ENCODE data around the gene MAL.

Gene MAL

DNA sequence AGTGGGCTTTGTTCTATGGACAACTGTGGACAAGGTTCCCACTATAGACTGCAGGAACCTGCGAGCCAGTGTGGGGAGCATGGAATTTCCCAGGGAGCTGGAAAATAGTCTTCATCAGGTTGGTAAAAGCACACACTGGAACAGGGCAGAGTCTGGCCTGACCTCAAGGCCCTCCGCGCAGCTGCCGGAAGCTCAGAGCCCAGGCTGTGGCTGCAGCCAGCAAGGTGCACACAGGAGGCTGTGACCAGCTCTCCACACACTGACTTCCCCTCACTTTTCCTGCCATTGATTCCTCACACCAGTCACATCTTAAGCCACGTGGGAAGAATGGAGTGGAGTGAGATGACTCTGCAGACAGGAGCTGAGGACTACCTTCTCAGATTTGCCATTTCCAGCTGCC lies 19.1 kb downstream of the MAL start:
- no peak for FAIRE-seq
- DNase-seq (ENCODE audit: insufficient read length, low spot score) = no peak

DNA sequence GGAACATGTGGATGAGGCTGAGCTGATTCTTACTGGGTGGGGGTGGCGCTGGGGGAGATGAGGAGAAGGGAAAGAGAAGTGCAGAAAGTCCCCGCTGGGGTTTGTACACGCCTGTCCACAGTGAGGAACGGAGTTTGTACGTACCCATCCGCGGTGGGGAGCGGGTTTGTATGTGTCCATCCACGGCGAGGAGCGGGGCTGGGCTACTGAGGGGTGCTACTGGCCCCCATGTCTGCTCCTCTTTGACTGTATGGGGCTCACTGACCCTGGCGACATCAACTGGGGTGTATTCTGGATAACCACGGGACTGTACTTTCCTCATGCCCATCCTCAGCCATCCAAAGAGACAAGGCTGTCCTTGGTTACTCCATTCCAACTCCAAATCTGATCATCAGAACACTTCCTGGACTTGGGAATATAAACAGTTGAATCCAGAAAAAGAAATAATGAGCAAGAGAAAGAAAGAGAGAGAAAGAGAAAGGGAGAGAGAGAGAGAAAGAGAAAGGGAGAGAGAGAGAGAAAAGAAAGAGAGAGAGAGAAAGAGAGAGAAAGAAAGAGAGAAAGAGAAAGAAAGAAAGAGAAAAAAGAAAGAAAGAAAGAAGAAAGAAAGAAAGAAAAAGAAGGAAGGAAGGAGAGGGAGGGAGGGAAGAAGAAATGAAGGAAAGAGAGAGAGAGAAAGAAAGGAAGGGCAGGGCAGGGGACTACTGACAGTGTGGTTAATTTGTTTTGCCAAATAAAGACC lies 21.0 kb downstream of the MAL start:
- FAIRE-seq (no peak), DNase-seq (ENCODE audit: insufficient read length, low spot score) (no peak)

DNA sequence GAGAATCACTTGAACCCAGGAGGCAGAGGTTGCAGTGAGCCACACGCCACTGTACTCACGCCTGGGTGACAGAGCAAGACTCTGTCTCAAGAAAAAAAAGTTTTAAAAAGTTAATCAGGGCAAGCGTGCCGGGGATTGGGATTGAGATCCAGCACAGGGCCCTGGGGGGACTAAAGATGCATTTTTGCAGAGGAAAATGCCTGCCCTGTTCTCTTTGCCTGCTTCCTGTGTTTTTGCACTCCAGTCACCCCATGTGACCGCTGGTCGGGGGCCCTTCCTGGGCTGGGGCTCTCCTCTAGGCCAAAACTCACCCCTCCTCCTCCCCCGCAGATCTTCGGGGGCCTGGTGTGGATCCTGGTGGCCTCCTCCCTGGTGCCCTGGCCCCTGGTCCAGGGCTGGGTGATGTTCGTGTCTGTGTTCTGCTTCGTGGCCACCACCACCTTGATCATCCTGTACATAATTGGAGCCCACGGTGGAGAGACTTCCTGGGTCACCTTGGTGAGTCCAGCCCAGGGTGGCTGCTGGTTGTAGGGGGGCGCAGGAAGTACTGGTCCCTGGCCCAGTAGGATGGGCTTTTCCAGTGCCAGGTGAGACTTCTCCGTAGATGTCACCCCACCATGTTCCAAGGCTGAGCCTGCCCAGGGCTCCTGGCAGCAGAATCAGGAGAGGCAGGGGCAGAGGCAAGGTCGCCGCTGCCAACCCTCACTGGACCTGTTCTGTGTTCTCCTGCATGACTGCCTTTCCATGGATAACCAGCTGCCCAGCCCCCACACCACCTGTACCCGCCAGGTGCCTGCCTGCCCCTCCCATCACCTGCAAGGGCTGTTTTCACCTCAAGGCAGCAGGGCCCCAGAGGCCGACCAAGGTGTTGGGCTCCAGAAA lies 22.4 kb downstream of the MAL start:
- FAIRE-seq = no peak

DNA sequence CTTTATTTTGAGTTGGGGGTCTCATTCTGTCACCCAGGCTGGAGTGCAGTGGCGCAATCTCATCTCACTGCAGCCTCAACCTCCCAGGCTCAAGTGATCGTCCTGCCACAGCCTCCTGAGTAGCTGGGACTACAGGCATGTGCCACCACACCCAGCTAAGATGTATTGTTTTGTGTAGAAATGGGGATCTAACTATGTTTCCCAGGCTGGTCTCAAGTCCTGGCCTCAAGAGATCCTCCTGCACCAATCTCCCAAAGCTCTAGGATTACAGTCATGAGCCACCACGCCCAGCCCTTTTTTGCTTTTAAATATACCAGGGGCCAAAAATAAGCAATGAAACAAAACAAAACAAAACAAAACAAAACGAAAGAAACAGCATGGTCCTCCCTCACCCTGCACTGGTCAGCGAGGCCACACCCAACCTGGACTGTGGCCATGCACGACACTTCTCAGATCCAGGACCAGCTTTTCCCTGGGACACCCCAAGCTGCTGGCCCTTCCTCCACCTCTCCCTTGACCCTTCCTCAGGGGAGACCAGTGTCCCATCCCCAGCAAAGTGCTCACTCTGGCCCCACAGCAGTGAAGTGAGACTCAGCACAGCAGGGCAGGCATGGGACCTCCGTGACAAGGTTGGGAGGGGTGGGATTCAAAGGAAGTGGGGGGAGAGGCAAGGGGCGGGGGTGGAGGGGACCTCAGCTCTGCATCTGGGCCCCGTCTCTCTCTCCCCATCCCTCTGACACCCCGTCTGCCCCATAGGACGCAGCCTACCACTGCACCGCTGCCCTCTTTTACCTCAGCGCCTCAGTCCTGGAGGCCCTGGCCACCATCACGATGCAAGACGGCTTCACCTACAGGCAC lies 23.5 kb downstream of the MAL start:
- DNase-seq (ENCODE audit: insufficient read length, low spot score) (no peak), FAIRE-seq (no peak)

More for the DNA sequence above, 22.4 kb downstream of the MAL start:
- DNase-seq (ENCODE audit: insufficient read length, low spot score) = no peak

DNA sequence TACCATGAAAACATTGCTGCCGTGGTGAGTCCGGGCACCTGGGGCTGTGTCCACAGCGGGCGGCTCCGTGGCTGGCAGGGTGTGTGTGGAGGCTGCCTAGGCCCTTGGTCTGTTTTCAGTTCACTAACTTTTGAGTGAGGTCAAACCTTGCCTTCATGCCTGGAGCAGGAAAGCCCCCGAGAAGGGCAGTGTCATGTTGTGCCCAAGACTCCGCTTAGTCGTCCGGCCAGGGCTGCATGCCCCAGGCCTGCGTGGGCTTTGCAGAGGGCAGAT lies 24.1 kb downstream of the MAL start:
- no peak for DNase-seq (ENCODE audit: insufficient read length, low spot score)
- no peak for FAIRE-seq

DNA sequence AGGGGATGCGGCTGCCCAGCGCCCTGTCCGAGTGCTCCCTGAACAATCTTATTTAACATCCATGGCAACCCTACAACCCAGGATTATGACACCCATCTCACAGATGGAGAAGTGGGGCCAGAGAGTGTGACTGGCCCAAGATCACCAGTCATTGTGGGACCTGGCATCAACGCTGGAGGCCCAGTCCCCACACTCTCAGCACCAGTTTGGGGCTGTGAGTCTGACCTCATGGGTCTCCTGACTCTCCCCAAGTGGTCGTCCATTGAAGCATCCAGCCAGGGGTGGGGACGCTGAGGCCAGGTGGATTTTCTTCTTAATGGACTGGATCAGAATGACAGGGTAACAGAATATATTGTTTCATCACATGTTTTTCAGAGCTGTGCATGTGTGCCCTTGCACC lies 24.5 kb downstream of the MAL start:
- DNase-seq (ENCODE audit: insufficient read length, low spot score) (no peak), FAIRE-seq (no peak)

DNA sequence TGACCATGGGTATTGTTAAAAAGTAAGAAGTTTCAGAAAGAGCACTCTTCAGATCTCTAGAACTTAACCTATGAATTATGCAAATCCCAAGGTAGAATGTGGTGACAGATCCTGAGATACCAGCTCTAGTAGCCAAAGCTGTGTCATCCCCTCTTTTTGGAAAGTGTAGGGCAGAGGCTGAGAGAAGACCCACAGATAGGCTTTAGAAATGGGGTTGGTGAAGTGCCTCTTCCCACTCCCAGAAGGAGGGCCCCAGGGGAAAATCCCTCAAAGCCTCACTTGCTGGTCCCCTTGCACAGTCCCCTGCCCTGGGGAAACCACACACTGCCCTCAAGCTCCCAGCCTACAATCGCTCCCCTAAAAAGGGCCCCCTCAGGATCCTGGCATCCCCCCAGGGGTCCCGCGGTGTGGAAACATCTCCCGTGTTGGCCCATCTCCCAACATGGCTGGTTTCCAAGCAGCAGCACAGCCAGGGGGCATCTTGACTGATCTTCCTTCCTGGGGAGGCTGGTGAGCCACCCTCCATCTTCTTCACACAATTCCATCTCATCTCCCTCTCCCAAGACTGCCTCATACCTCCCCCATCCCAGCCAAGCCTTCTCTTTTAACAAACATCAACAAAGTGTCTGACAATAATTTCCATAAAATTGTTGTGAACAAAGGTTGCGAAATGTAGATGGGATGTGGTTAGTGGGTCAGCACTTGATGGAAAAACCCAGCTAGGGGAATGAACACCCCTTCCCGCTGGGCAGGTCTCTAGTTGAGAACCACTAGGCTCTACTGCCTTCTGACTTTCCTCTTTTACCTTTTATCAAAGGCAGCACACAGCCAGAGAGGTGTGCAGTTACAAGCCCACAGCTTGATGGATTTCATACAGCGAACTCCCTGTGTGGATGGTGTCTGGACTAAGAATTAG lies 25.1 kb downstream of the MAL start:
- DNase-seq (ENCODE audit: insufficient read length, low spot score) = no peak
- no peak for FAIRE-seq

DNA sequence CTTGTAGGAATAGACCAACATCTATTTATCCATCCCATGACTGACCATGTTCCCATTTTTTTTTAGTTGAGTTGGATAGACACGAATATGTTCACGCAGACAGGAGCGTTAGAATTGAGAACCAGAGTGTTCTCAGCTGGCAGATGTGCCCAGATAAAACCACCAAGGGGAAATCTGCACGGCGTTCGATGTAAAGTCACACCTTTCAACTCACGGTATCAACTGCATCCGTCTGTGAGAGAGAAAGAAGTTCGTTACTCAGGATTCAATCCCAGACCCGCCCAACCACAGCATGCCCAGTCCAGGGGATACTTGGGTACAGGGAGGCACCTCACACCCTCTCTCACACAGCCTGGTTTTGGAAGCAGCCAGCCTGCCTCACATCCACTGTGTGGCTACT lies 26.1 kb downstream of the MAL start:
- FAIRE-seq = no peak
- no peak for DNase-seq (ENCODE audit: insufficient read length, low spot score)

DNA sequence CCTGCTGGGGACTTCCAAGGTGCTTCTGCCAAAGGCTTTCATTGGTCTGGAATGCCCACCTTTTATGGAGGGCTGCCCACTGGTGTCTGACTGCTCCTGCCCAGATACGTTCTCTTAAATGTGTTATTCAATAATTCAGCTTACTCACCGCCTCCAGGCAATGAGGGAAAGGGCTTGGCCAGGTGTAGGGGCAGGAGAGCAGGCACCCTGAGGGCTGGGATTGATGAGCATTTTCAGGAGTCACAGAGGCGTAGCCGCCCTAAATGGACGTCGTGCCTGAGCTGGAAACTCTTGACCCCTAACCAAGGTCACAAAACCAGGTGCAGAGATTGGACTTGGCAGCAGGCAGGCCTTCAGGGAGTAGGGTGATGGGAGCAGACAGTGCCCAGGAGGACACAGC lies 26.8 kb downstream of the MAL start:
- DNase-seq (ENCODE audit: insufficient read length, low spot score) = no peak
- FAIRE-seq = no peak

DNA sequence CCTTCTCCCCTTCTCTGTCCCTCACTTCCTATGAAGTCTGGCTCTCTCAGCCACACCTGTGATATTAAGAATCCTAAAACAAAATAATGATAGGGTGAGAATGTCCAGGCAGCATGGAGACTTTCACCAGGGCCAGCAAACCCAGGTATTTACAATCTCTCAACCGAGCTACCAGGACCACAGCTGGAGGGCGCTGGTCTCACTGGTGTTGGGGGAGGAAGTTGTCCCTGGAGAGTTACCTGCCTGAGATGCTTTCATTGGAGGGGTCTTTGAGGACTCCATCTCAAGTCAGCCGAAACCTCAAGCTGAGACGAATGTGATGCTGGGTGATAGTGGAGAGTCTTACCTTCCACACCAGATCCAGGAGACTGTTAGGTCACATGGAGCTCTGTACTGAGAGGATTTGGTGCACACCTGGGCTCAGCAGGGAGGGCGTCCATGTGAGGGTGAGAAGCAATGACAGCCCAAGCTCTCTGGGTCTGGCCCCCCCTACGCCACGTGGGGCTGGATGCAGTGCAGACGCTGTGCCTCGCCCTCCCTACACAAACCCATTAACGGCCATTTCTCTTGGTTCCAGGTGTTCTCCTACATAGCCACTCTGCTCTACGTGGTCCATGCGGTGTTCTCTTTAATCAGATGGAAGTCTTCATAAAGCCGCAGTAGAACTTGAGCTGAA lies 27.4 kb downstream of the MAL start:
- FAIRE-seq = no peak
- DNase-seq (ENCODE audit: insufficient read length, low spot score) = no peak

DNA sequence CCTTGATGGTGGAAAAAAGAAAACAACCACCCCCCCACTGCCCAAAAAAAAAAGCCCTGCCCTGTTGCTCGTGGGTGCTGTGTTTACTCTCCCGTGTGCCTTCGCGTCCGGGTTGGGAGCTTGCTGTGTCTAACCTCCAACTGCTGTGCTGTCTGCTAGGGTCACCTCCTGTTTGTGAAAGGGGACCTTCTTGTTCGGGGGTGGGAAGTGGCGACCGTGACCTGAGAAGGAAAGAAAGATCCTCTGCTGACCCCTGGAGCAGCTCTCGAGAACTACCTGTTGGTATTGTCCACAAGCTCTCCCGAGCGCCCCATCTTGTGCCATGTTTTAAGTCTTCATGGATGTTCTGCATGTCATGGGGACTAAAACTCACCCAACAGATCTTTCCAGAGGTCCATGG lies 28.0 kb downstream of the MAL start:
- DNase-seq (ENCODE audit: insufficient read length, low spot score) (no peak), FAIRE-seq (no peak)

DNA sequence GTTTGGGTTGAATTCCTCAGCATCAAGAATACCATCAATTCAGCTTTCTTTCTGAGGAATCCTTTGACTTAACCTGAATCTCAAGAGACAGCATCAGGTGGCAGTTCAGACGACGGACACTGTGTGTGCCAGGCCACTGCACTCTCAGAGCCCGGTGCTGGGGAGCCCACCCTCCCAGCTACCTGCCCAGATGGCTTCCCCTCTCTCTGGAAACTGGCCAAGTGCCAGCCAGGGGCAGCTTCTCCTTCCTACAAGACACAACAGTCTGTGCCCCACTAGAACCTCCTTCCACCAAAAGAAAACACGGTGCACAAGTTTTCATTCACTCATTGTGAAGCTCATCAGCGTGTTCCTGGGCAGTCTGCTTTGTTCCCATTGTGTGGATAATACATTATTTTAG lies 28.5 kb downstream of the MAL start:
- no peak for FAIRE-seq
- DNase-seq (ENCODE audit: insufficient read length, low spot score) = no peak

DNA sequence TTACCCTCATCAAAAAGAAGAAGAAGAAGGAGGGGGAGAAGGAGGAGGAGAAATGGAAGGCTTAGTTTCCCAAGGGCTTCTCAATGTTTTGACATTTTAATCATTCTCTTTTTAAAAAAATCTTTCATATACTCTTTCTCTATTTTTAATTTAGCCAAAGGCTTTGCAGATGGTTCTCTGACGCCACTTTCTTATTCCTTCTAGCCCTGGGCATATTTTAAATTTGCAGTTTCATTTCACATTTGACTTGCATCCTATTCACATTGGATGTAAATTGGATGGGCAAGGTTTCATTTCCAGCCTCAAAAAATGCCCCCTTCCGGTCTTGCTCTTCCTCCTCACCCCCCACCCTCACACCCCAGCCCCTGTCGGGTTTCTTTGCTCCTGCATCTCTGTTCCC lies 29.8 kb downstream of the MAL start:
- FAIRE-seq (no peak), DNase-seq (ENCODE audit: insufficient read length, low spot score) (no peak)

DNA sequence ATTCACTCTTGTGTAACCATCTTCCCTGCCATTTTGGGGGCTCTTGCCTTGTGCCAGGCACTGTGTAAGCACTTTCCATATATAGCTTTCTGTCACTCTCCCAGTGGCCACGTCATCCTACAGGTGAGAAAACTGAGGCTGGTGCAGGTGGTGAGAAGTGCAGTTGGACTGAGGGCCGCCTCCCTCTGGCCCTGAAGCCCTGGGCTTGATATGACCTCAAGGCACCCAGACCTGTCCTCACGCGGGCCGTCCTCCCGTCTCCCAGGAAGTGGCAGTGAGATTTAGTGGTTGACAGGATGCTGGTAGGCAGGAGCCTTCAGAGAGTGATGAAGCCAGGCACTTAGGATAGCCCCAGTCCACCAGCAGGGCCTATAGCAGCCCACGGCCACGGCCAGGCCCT lies 30.5 kb downstream of the MAL start:
- FAIRE-seq = no peak

DNA sequence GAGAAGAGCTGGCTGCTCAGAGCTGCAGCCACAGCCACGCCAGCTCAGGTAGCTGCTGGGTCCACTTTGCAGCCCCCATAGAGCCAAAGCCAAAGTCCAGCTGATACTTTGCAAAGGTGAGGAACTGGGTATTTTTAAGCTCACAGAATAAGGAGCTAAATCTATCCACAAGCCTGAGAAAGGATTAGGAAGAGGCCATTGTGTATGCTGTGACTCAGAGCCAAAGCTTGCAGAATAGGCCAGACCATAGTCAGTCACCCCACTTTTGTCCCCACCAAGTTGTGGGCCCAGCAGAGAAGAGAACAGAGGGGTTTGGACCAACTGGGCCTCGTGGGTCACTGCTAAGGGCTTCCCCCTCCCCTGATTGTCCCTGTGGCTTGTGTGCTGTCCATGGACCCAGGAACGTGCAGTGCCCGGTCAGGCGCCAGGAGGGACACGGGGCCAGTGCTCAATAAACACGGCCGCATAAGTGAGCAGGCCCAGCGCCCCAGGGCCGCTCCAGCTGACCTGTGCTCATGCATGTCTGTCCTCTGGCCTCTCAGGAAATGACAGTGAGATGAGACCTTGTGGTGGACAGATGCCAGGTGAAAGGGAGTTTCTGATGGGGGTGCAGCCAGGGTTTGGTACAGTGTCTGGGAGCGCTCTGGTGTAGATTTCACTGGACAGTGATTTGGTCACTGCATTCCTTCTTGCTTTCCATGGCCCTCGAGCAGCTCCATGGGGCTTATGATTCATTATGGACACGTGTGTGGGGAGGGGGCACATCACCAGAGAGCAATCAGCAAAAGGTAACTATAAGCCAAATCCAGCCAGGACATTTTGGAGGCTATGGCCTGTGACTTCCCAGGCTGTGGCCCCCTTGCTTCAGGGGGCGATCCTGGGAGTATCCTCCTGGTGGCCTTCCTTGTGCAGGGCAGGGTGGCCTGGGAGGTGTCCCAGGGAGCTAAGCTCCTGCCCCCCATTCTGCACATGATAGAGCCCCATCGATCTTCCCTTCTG lies 31.3 kb downstream of the MAL start:
- FAIRE-seq (no peak), DNase-seq (ENCODE audit: insufficient read length, low spot score) (no peak)

More for the DNA sequence above, 30.5 kb downstream of the MAL start:
- no peak for DNase-seq (ENCODE audit: insufficient read length, low spot score)

DNA sequence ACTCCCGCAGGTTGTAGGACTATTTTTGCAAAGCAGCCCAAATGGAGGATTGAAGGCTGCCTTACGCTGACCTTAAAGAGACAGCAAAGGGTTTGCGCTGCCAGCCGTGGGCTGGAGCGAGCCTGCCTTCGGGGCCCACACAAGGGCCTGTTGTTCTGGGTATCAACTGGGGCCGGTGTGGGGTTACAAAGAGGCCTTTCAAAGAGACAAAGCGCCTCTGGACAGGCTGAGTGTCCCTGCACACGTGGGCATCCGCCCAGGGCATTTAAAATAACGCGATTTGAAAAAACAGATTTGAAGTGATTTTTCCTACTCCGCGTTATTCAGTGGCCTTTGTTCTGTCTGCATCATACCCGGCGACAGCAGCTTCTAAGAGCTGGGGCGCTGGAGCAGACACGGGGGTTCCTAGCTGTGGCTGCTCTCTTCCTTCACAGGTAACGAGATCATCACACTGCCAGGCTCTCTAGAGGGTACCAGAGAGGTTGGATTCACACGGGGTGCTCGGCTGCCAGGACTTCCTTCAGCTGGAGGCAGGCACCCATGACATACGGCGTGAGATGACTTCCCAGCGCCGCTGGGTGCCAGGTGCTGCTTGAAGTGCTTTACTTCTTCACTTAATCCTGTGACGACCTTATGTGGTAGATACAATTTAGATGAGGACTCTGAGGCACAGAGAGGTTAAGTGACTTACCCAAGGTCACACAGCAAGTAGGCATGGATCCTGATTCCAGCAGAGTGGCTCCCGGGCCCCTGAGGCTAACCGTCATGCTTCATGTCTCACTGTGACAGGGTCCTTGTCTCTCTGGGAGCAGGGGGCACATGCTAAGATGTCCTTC lies 32.2 kb downstream of the MAL start:
- DNase-seq (ENCODE audit: insufficient read length, low spot score) = no peak
- no peak for FAIRE-seq

DNA sequence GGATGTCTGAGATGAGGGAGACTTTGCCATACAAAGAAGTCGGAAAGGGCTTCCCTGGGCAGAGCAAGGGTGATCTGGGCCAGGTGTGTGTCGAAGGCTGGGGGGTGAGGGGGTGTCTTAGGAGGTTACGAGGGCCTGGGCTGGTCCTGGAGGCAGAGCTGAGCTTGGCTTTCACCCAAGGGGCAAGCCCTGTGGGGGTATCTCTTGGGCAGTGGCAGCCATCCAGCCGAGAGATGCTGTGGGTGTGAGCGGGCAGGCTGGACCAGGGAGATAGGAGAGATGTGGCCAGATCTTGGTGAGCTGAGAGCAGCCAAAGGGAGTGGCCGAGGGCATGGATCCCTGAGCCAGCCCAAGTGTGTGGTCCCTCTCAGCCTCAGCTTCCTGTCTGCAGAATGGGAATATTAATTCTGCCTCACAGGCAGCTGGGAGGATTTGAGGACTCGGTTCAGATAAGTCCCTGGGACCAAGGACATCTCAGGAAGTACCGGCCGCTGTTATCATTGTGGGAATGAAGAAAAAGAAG lies 33.0 kb downstream of the MAL start:
- FAIRE-seq (no peak), DNase-seq (ENCODE audit: insufficient read length, low spot score) (no peak)

Data from GM19239 (cell line).